OCI-LY3 (cell line): ENCODE data around the gene IL22.
A peak's percentile ranks its signal among the peaks of the same experiment; 100 is the strongest.

ENCODE experiments used
- CTCF ChIP-seq: fragments of 200-600, 300-600 bp; sonication (generic); IDR thresholded peaks from 2 replicates; pipeline ENCODE4 v1.5.1; 2014; ENCODE audit warnings: antibody characterized with exemption, low read length, low read depth
- EZH2phosphoT487 ChIP-seq: fragments of 200-600 bp; shearing (Covaris generic); IDR thresholded peaks from 2 replicates; pipeline ENCODE4 v1.6.1; 2018; ENCODE audit warnings: antibody characterized with exemption, mixed run types, low read depth

GRCh38 chr12:68237078-68237477, 16.3 kb downstream of the IL22 start:
- peak; percentile 50 for TF ChIP-seq CTCF
- no peak for TF ChIP-seq EZH2phosphoT487
